ENCODE measurements around the gene VAV3. TPM values are rescaled to one million over a fixed set of nuclear protein-coding genes. Genes with fewer than 3 reads are reported as not detected.

The VAV3 gene
- total and polyA plus RNA-seq, 2 of the 13 experiments (the other 11 are each of a cell fraction or from before 2014, with no cell fraction given) = 15.9 to 29.8 TPM

- no peak overlapping the region for H3K4me2 ChIP-seq (ENCODE audit: low read depth, low read length)
- H3K27me3 ChIP-seq (ENCODE audit: control insufficient read depth in 1 of 2, insufficient read depth in 2 of 2, low read length in 2 of 2) = no peaks in the 10 kb centered on the region; a peak in 1 of 5 replicates
- BruUV-seq (replicated peaks) = no TSS peak
- WGBS (ENCODE audit: low lambda C conversion rate) = 0% methylated on average over 1 of the region's 2 CpGs
- ChIA-PET POLR2A (no interaction called here), CTCF (ENCODE audit: low intra/inter-chr PET ratio, low total read pairs) (no interaction called here)
- in situ Hi-C loops (cut with HindIII; ENCODE audit: extremely low pct_ligation_motif_present, low pct_unique_long_range_greater_than_20kb) = no loop called here
- no peaks in the 10 kb centered on the region for H3K9me3 ChIP-seq (ENCODE audit: low read length)
- FAIRE-seq = no peak
- no peak for DNase-seq (ENCODE audit: low spot score)
- ATAC-seq = peak; percentile 39; the same call in 2 of the 3 replicates
- no peaks in the 10 kb centered on the region for H3K4me1 ChIP-seq (ENCODE audit: insufficient read depth, low read length)
- no peaks in the 10 kb centered on the region for H3K79me2 ChIP-seq (ENCODE audit: insufficient read depth, low read length)
- no peak overlapping the region for H3K9ac ChIP-seq (ENCODE audit: insufficient read depth, low read depth, low read length)
- no peak overlapping the region for H3K4me3 ChIP-seq (replicated peaks in 1 of 3; ENCODE audit: insufficient read depth in 1 of 3, low read depth in 2 of 3, low read length in 3 of 3)
- H3K27ac ChIP-seq (ENCODE audit: extremely low read length, insufficient read depth, low read length) = no peak overlapping the region
- H4K20me1 ChIP-seq (ENCODE audit: insufficient read depth, low read length) = no peaks in the 10 kb centered on the region
- H2AFZ ChIP-seq (ENCODE audit: low read length) = no peak overlapping the region
- no peaks in the 10 kb centered on the region for H3K36me3 ChIP-seq (replicated peaks in 1 of 2; ENCODE audit: control insufficient read depth in 1 of 2, insufficient read depth in 2 of 2, low read length in 2 of 2)
- intact Hi-C loops (cut with micrococcal nuclease; ENCODE audit: unreplicated experiment) = no loop called here
- TF ChIP-seq TFE3 (CRISPR knock-in tag; IDR thresholded peaks at IDR 0.05) (no peak), ZNF839 (CRISPR knock-in tag; IDR thresholded peaks at IDR 0.05; ENCODE audit: borderline replicate concordance) (no peak), ZBTB3 (CRISPR knock-in tag; IDR thresholded peaks at IDR 0.05; ENCODE audit: borderline replicate concordance, low read depth) (no peak), RAD21 (CRISPR knock-in tag; IDR thresholded peaks at IDR 0.05) (no peak), ZSCAN12 (CRISPR knock-in tag; IDR thresholded peaks at IDR 0.05) (no peak), PRPF4 (IDR thresholded peaks at IDR 0.05; ENCODE audit: low read depth, low read length, poor library complexity, severe bottlenecking) (no peak), ZBTB4 (CRISPR knock-in tag; IDR thresholded peaks at IDR 0.05; ENCODE audit: borderline replicate concordance) (no peak), MIER3 (CRISPR knock-in tag; IDR thresholded peaks at IDR 0.05; ENCODE audit: borderline replicate concordance) (no peak), ZSCAN29 (CRISPR knock-in tag; conservative IDR thresholded peaks at IDR 0.05) (no peak), POLR2A (IDR thresholded peaks at IDR 0.05; ENCODE audit: insufficient read depth in 1 of 2, low read depth in 2 of 2, low read length in 2 of 2) (no peak)
These were observed 419.9 kb downstream of the VAV3 start for GRCh38 chr1:107545056-107545577.
